ENCODE results near the gene PDE10A. TPM values are rescaled to one million over a fixed set of nuclear protein-coding genes. Genes with fewer than 3 reads are reported as not detected.

Gene PDE10A
- polyA plus RNA-seq (2013, experiment 1 of 2) = 1.1 TPM
- polyA plus RNA-seq (2013, experiment 2 of 2) = 1.1 TPM

DNA sequence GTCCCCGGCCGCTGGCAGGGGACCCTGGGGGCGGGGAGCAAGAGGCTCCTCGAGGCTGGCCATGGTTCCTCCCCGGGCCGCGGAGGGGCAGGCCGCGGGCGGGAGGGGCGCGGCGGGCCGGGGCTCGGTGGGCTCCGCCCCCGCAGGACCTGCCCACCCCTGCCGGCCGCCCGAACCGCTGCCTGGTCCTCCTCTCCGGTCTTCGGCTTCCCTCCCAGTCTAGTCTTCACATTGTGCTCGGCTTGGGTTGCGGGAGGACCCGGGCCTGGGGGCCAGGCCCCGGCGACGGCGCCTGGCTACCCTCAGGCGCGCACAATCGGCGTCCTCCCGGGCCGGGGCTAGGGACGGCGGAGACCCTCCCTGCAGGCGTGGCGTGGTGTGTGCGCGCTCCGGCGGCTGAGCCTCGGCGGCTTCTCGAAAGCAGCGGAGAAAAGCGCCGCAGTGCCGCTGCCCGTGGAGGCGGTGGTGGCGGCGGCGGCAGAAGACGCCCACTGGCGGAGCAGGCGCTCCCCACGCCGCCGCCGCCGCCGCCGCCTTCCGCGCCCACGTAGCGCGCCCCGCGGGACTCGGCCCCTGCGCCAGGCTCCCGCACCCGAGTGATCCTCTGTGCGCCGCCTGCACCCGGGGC is at the start of gene PDE10A:
Gene PDE10A (minus strand): TSS at position 493 of the 628 bp plus-strand sequence. CDS start 430 bp downstream, at position 63.
- H3K9ac ChIP-seq (ENCODE audit: low read length) = no peak within 1 kb of the TSS
- H3K36me3 ChIP-seq (ENCODE audit: control insufficient read depth in 1 of 2, insufficient read depth in 2 of 2, low read depth in 1 of 2, low read length in 2 of 2) = no peaks in the 10 kb centered on the region
- H2AK5ac ChIP-seq (ENCODE audit: low read length, severe bottlenecking) = no peak within 1 kb of the TSS
- WGBS = under 1% methylated on average over 58 of the region's 80 CpGs
- H3K9me3 ChIP-seq (ENCODE audit: control insufficient read depth, low read length) = no peaks in the 10 kb centered on the region
- no peak within 1 kb of the TSS for H4K91ac ChIP-seq (ENCODE audit: low read length)
- H3K14ac ChIP-seq (ENCODE audit: low read length in 2 of 2) = no peak within 1 kb of the TSS
- peak; percentile 54 for DNase-seq
- H2BK12ac ChIP-seq (ENCODE audit: low read length in 2 of 2) = peak within 1 kb of the TSS in 1 of 2 experiments; percentile 10
- peak within 1 kb of the TSS in 1 of 2 experiments; percentile 79 for H3K23ac ChIP-seq (ENCODE audit: low read length in 2 of 2)
- peak within 1 kb of the TSS; percentile 99 for H3K4me2 ChIP-seq (ENCODE audit: low read length, poor library complexity, severe bottlenecking)
- H3K18ac ChIP-seq (ENCODE audit: low read depth in 1 of 2, low read length in 2 of 2) = peak within 1 kb of the TSS in 1 of 2 experiments; percentile 65
- H2BK120ac ChIP-seq (ENCODE audit: low read depth, low read length) = peak within 1 kb of the TSS; percentile 76
- H3K4me1 ChIP-seq (ENCODE audit: control insufficient read depth, insufficient read depth, low read depth, low read length) = peaks cover 23% of the 10 kb centered on the region
- peaks cover 4% of the 10 kb centered on the region for H3K79me1 ChIP-seq (replicated peaks; ENCODE audit: low read length, poor library complexity, severe bottlenecking)
- no peak within 1 kb of the TSS for H3K4ac ChIP-seq (ENCODE audit: low read depth in 1 of 2, low read length in 2 of 2)
- H4K8ac ChIP-seq (ENCODE audit: low read length) = peak within 1 kb of the TSS; percentile 12
- peak within 1 kb of the TSS; percentile 67 for H2BK5ac ChIP-seq (ENCODE audit: low read depth, low read length, poor library complexity, severe bottlenecking)
- peak within 1 kb of the TSS; percentile 67 to 87 for H3K4me3 ChIP-seq (ENCODE audit: insufficient read depth in 1 of 2, low read depth in 1 of 2, low read length in 2 of 2)
- peak within 1 kb of the TSS; percentile 20 for H3K27ac ChIP-seq (ENCODE audit: low read length, poor library complexity, severe bottlenecking)
- H2AFZ ChIP-seq (ENCODE audit: low read depth, low read length) = peak within 1 kb of the TSS; percentile 57
- H3K27me3 ChIP-seq (ENCODE audit: control insufficient read depth in 1 of 2, insufficient read depth in 1 of 2, low read length in 2 of 2) = peaks cover 0 to 78% of the 10 kb centered on the region in 2 experiments
- no peak within 1 kb of the TSS for H2BK15ac ChIP-seq (ENCODE audit: low read depth, poor library complexity, severe bottlenecking)

DNA sequence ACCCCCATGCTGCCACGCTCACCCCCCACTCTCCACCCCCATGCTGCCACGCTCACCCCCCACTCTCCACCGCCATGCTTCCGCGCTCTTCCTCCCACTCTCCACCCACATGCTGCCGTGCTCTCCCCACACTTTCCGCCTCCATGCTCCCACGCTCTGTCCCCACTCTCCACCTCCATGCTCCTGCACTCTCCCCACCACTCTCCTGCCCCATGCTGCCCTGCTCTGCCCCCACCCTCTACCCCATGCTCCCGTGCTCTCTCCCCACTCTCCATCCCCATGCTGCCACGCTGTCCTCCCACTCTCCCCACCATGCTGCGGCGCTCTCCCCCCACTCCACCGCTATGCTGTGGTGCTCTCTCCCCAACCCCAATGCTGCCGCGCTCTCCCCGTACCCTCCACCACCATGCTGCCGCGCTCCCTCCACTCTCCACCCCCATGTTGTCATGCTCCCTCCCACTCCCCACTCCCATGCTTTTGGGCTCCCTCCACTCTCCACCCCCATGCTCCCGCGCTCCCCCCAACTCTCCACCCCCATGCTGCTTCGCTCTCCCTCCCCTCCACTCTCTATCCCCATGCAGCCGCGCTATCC is 46.0 kb upstream of the PDE10A start:
- H3K27me3 ChIP-seq (ENCODE audit: control insufficient read depth in 1 of 2, insufficient read depth in 1 of 2, low read length in 2 of 2) = peaks cover 0 to 7% of the 10 kb centered on the region in 2 experiments
- H2AFZ ChIP-seq (ENCODE audit: low read depth, low read length) = no peak overlapping the region
- no peak overlapping the region for H4K91ac ChIP-seq (ENCODE audit: low read length)
- H3K4ac ChIP-seq (ENCODE audit: low read depth in 1 of 2, low read length in 2 of 2) = no peak overlapping the region
- H3K4me1 ChIP-seq (ENCODE audit: control insufficient read depth, insufficient read depth, low read depth, low read length) = peaks cover 3% of the 10 kb centered on the region
- H3K23ac ChIP-seq (ENCODE audit: low read length in 2 of 2) = no peak overlapping the region
- no peak overlapping the region for H2BK5ac ChIP-seq (ENCODE audit: low read depth, low read length, poor library complexity, severe bottlenecking)
- H3K9me3 ChIP-seq (ENCODE audit: control insufficient read depth, low read length) = no peaks in the 10 kb centered on the region
- 92% methylated on average over 23 of the region's 23 CpGs for WGBS
- H3K9ac ChIP-seq (ENCODE audit: low read length) = no peak overlapping the region
- no peak overlapping the region for H2BK120ac ChIP-seq (ENCODE audit: low read depth, low read length)
- no peak overlapping the region for H2BK12ac ChIP-seq (ENCODE audit: low read length in 2 of 2)
- H3K18ac ChIP-seq (ENCODE audit: low read depth in 1 of 2, low read length in 2 of 2) = no peak overlapping the region
- H3K36me3 ChIP-seq (ENCODE audit: control insufficient read depth in 1 of 2, insufficient read depth in 2 of 2, low read depth in 1 of 2, low read length in 2 of 2) = no peaks in the 10 kb centered on the region
- no peak overlapping the region for H2AK5ac ChIP-seq (ENCODE audit: low read length, severe bottlenecking)
- H2BK15ac ChIP-seq (ENCODE audit: low read depth, poor library complexity, severe bottlenecking) = no peak overlapping the region
- DNase-seq = no peak
- no peak overlapping the region for H3K4me2 ChIP-seq (ENCODE audit: low read length, poor library complexity, severe bottlenecking)
- no peak overlapping the region for H4K8ac ChIP-seq (ENCODE audit: low read length)
- H3K14ac ChIP-seq (ENCODE audit: low read length in 2 of 2) = no peak overlapping the region
- no peak overlapping the region for H3K27ac ChIP-seq (ENCODE audit: low read length, poor library complexity, severe bottlenecking)
- H3K4me3 ChIP-seq (ENCODE audit: insufficient read depth in 1 of 2, low read depth in 1 of 2, low read length in 2 of 2) = no peak overlapping the region
- H3K79me1 ChIP-seq (replicated peaks; ENCODE audit: low read length, poor library complexity, severe bottlenecking) = no peaks in the 10 kb centered on the region

DNA sequence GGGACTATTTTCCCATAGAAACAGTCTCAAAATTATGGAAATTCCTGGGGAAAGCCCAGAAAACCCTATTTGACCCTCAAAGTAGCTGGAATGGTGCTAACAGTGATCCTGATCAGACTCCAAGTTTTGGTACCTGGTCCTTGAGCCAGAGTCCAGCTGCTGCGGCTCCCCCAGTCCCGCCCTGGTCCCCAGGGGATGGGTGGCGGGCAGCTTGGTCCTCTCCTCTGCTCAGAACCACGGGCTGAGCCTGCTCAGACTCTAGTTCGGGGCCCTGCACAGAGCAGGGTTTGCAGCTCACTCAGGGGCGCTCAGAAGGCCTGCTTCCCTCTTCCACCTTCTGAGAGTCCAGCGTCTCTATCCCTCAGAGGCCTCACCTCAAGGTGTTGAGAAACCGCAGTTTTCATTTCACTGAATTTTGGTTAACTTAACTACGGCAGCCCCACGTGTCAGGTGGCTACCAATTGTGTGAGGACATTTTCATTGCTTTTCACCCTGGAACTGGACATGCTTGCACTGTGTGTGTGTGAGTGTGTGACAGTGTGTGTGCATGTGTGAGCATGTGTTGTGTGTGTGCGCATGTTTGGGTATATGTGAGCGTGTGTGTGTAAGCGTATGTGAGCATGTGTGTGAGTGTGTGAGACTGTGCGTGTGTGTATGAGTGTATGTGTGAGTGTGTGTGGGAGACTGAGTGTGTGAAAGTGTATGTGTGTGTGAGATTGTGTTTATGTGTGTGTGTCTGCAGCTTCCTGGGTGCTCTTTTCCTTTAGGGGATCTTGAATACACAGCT is 44.2 kb upstream of the PDE10A start:
- H3K9me3 ChIP-seq (ENCODE audit: control insufficient read depth, low read length) = no peaks in the 10 kb centered on the region
- H3K79me1 ChIP-seq (replicated peaks; ENCODE audit: low read length, poor library complexity, severe bottlenecking) = no peaks in the 10 kb centered on the region
- H3K36me3 ChIP-seq (ENCODE audit: control insufficient read depth in 1 of 2, insufficient read depth in 2 of 2, low read depth in 1 of 2, low read length in 2 of 2) = no peaks in the 10 kb centered on the region
- no peak for DNase-seq
- no peak overlapping the region for H3K4ac ChIP-seq (ENCODE audit: low read depth in 1 of 2, low read length in 2 of 2)
- peaks cover 0 to 11% of the 10 kb centered on the region in 2 experiments for H3K27me3 ChIP-seq (ENCODE audit: control insufficient read depth in 1 of 2, insufficient read depth in 1 of 2, low read length in 2 of 2)
- H3K9ac ChIP-seq (ENCODE audit: low read length) = no peak overlapping the region
- H3K4me2 ChIP-seq (ENCODE audit: low read length, poor library complexity, severe bottlenecking) = no peak overlapping the region
- no peak overlapping the region for H2BK12ac ChIP-seq (ENCODE audit: low read length in 2 of 2)
- peak overlapping the region in 1 of 2 experiments; percentile 5 for H3K14ac ChIP-seq (ENCODE audit: low read length in 2 of 2)
- H2AK5ac ChIP-seq (ENCODE audit: low read length, severe bottlenecking) = no peak overlapping the region
- no peak overlapping the region for H2AFZ ChIP-seq (ENCODE audit: low read depth, low read length)
- no peak overlapping the region for H4K91ac ChIP-seq (ENCODE audit: low read length)
- H4K8ac ChIP-seq (ENCODE audit: low read length) = no peak overlapping the region
- H2BK5ac ChIP-seq (ENCODE audit: low read depth, low read length, poor library complexity, severe bottlenecking) = no peak overlapping the region
- H3K18ac ChIP-seq (ENCODE audit: low read depth in 1 of 2, low read length in 2 of 2) = peak overlapping the region in 1 of 2 experiments; percentile 13
- WGBS = 95% methylated on average over 14 of the region's 14 CpGs
- no peak overlapping the region for H3K27ac ChIP-seq (ENCODE audit: low read length, poor library complexity, severe bottlenecking)
- no peak overlapping the region for H3K4me3 ChIP-seq (ENCODE audit: insufficient read depth in 1 of 2, low read depth in 1 of 2, low read length in 2 of 2)
- H3K23ac ChIP-seq (ENCODE audit: low read length in 2 of 2) = no peak overlapping the region
- no peak overlapping the region for H2BK120ac ChIP-seq (ENCODE audit: low read depth, low read length)
- peaks cover 8% of the 10 kb centered on the region for H3K4me1 ChIP-seq (ENCODE audit: control insufficient read depth, insufficient read depth, low read depth, low read length)
- no peak overlapping the region for H2BK15ac ChIP-seq (ENCODE audit: low read depth, poor library complexity, severe bottlenecking)

DNA sequence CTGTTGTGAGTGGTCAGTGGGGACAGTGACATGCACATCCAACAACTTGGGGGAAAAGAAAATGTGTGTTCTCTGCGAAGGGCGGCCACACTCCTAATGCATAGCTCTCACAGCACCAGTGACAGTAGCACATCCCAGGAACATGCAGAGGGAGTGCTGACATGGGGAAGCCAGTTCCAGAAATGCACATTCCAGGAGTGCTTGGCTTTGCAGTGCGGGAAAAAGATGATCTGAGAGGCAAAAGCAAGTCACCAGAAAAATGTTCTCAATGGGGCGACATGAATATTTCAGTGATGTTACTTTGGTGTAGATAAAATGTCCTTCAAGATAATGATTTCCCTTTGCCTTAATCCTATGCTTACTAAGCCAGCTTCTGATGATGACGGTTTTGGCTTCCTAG is 42.9 kb upstream of the PDE10A start:
- no peaks in the 10 kb centered on the region for H3K9me3 ChIP-seq (ENCODE audit: control insufficient read depth, low read length)
- WGBS = 76% methylated on average over 5 of the region's 5 CpGs
- H3K79me1 ChIP-seq (replicated peaks; ENCODE audit: low read length, poor library complexity, severe bottlenecking) = no peaks in the 10 kb centered on the region
- no peak overlapping the region for H3K27ac ChIP-seq (ENCODE audit: low read length, poor library complexity, severe bottlenecking)
- no peak overlapping the region for H2AFZ ChIP-seq (ENCODE audit: low read depth, low read length)
- no peak overlapping the region for H4K91ac ChIP-seq (ENCODE audit: low read length)
- no peak overlapping the region for H2AK5ac ChIP-seq (ENCODE audit: low read length, severe bottlenecking)
- H2BK5ac ChIP-seq (ENCODE audit: low read depth, low read length, poor library complexity, severe bottlenecking) = no peak overlapping the region
- H3K23ac ChIP-seq (ENCODE audit: low read length in 2 of 2) = no peak overlapping the region
- H2BK12ac ChIP-seq (ENCODE audit: low read length in 2 of 2) = no peak overlapping the region
- H3K27me3 ChIP-seq (ENCODE audit: control insufficient read depth in 1 of 2, insufficient read depth in 1 of 2, low read length in 2 of 2) = peaks cover 0 to 13% of the 10 kb centered on the region in 2 experiments
- H3K4me2 ChIP-seq (ENCODE audit: low read length, poor library complexity, severe bottlenecking) = no peak overlapping the region
- no peak for DNase-seq
- H2BK120ac ChIP-seq (ENCODE audit: low read depth, low read length) = no peak overlapping the region
- no peak overlapping the region for H3K4me3 ChIP-seq (ENCODE audit: insufficient read depth in 1 of 2, low read depth in 1 of 2, low read length in 2 of 2)
- no peak overlapping the region for H2BK15ac ChIP-seq (ENCODE audit: low read depth, poor library complexity, severe bottlenecking)
- H3K36me3 ChIP-seq (ENCODE audit: control insufficient read depth in 1 of 2, insufficient read depth in 2 of 2, low read depth in 1 of 2, low read length in 2 of 2) = no peaks in the 10 kb centered on the region
- no peak overlapping the region for H3K14ac ChIP-seq (ENCODE audit: low read length in 2 of 2)
- peaks cover 17% of the 10 kb centered on the region for H3K4me1 ChIP-seq (ENCODE audit: control insufficient read depth, insufficient read depth, low read depth, low read length)
- H3K18ac ChIP-seq (ENCODE audit: low read depth in 1 of 2, low read length in 2 of 2) = no peak overlapping the region
- no peak overlapping the region for H4K8ac ChIP-seq (ENCODE audit: low read length)
- no peak overlapping the region for H3K9ac ChIP-seq (ENCODE audit: low read length)
- no peak overlapping the region for H3K4ac ChIP-seq (ENCODE audit: low read depth in 1 of 2, low read length in 2 of 2)
